GM19025 (cell line): ENCODE measurements around the gene EXOC7.

Experiments
- ATAC-seq: cut with Tn5 transposase; IDR thresholded peaks from one replicate; pipeline ENCODE4 v1.9.1; 2021; ENCODE audit warnings: mild to moderate bottlenecking, low read depth, moderate library complexity; ENCODE audit not compliant: unreplicated experiment

EXOC7 gene

GRCh38 chr17:76122431-76123190 lies 19.0 kb upstream of the EXOC7 start:
- no peak for ATAC-seq

GRCh38 chr17:76121932-76122430 lies 18.4 kb upstream of the EXOC7 start:
- ATAC-seq, result no peak

- no peak for ATAC-seq
Observed at GRCh38 chr17:76120658-76121008, 17.0 kb upstream of the EXOC7 start.

- ATAC-seq, result no peak
Observed at GRCh38 chr17:76119409-76120371, 16.1 kb upstream of the EXOC7 start.

GRCh38 chr17:76115138-76115754 lies 11.7 kb upstream of the EXOC7 start:
- no peak for ATAC-seq

- no peak for ATAC-seq
Observed at GRCh38 chr17:76111956-76112355, 8.4 kb upstream of the EXOC7 start.

- ATAC-seq, result no peak
Observed at GRCh38 chr17:76107509-76107908, 3.9 kb upstream of the EXOC7 start.

GRCh38 chr17:76106703-76107102 lies 3.1 kb upstream of the EXOC7 start:
- ATAC-seq, result no peak

- ATAC-seq, result no peak
Observed at GRCh38 chr17:76104896-76105231, 1.3 kb upstream of the EXOC7 start.

GRCh38 chr17:76104140-76104895 lies 731 bp upstream of the EXOC7 start:
- ATAC-seq, result no peak

- no peak for ATAC-seq
Observed at GRCh38 chr17:76102944-76103273, 678 bp downstream of the EXOC7 start.

- ATAC-seq, result no peak
Observed at GRCh38 chr17:76097716-76098295, 5.8 kb downstream of the EXOC7 start.

- ATAC-seq, result no peak
Observed at GRCh38 chr17:76095943-76096342, 7.6 kb downstream of the EXOC7 start.

- ATAC-seq, result no peak
Observed at GRCh38 chr17:76094046-76094445, 9.5 kb downstream of the EXOC7 start.

- no peak for ATAC-seq
Observed at GRCh38 chr17:76092526-76093413, 10.8 kb downstream of the EXOC7 start.

- no peak for ATAC-seq
Observed at GRCh38 chr17:76091526-76092286, 11.9 kb downstream of the EXOC7 start.

GRCh38 chr17:76090517-76091129 lies 13.0 kb downstream of the EXOC7 start:
- ATAC-seq, result no peak
